ENCODE measurements around the gene CUL2. TPM values are rescaled to one million over a fixed set of nuclear protein-coding genes. Genes with fewer than 3 reads are reported as not detected.

Gene CUL2
- total and polyA plus RNA-seq, 2 experiments from 2014 or later, result 17.2 to 38.3 TPM

DNA sequence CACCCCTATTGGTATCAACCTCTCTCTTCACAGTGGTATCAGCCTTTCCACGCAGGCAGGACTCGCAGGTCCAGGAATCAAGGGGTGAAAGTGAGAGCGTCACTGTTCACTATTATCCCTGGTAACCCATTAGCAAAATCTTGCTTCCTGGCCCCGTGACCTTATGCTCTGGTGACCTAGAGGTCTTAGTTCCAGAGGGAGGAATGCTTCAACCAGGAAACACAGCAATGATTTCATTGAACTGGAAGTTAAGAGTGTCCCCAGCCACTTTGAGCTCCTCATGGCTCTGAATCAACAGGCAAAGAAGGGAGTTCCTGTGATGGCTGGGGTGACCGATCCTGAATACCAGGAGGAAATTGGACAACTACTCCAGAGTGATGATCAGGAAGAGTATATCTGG, 90.6 kb downstream of the CUL2 start:
- Histone ChIP-seq H2AFZ (no peak overlapping the region), H3K36me3 (ENCODE audit: insufficient read depth) (no peaks in the 10 kb centered on the region), H3K4me3 (no peak overlapping the region), H3K79me2 (replicated peaks; ENCODE audit: insufficient read depth) (no peaks in the 10 kb centered on the region), H3K4me2 (no peak overlapping the region), H3F3A (replicated peaks; ENCODE audit: low read depth) (no peaks in the 10 kb centered on the region), H3K9me2 (ENCODE audit: insufficient read depth) (no peaks in the 10 kb centered on the region), H3K27me3 (ENCODE audit: insufficient read depth) (no peaks in the 10 kb centered on the region), H4K20me1 (replicated peaks; ENCODE audit: insufficient read depth) (no peaks in the 10 kb centered on the region), H3K4me1 (ENCODE audit: insufficient read depth) (0 out of 2 replicates have a peak, but pooled peaks cover 3% of the 10 kb centered on the region), H3K27ac (ENCODE audit: low read depth) (no peak overlapping the region)
- H3K9me3 Mint-ChIP-seq, result no peaks in the 10 kb centered on the region; the same call in 1 of the 3 replicates
- no peaks in the 10 kb centered on the region; the same call in 2 of the 3 replicates for H3K36me3 Mint-ChIP-seq (ENCODE audit: low read depth)
- no peak for ATAC-seq
- peaks cover 28% of the 10 kb centered on the region for H3K4me1 Mint-ChIP-seq
- H3K27ac Mint-ChIP-seq, result no peak overlapping the region
- TF ChIP-seq EZH2 (IDR thresholded peaks at IDR 0.05; ENCODE audit: low read depth, unreplicated experiment), result no peak
- no peak for TF ChIP-seq JUNB (IDR thresholded peaks at IDR 0.05; ENCODE audit: unreplicated experiment)
- TF ChIP-seq, protein P1, sequence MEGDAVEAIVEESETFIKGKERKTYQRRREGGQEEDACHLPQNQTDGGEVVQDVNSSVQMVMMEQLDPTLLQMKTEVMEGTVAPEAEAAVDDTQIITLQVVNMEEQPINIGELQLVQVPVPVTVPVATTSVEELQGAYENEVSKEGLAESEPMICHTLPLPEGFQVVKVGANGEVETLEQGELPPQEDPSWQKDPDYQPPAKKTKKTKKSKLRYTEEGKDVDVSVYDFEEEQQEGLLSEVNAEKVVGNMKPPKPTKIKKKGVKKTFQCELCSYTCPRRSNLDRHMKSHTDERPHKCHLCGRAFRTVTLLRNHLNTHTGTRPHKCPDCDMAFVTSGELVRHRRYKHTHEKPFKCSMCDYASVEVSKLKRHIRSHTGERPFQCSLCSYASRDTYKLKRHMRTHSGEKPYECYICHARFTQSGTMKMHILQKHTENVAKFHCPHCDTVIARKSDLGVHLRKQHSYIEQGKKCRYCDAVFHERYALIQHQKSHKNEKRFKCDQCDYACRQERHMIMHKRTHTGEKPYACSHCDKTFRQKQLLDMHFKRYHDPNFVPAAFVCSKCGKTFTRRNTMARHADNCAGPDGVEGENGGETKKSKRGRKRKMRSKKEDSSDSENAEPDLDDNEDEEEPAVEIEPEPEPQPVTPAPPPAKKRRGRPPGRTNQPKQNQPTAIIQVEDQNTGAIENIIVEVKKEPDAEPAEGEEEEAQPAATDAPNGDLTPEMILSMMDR (conservative IDR thresholded peaks at IDR 0.05; ENCODE audit: low read depth in 2 of 2), result no peak
- TF ChIP-seq, protein P2, sequence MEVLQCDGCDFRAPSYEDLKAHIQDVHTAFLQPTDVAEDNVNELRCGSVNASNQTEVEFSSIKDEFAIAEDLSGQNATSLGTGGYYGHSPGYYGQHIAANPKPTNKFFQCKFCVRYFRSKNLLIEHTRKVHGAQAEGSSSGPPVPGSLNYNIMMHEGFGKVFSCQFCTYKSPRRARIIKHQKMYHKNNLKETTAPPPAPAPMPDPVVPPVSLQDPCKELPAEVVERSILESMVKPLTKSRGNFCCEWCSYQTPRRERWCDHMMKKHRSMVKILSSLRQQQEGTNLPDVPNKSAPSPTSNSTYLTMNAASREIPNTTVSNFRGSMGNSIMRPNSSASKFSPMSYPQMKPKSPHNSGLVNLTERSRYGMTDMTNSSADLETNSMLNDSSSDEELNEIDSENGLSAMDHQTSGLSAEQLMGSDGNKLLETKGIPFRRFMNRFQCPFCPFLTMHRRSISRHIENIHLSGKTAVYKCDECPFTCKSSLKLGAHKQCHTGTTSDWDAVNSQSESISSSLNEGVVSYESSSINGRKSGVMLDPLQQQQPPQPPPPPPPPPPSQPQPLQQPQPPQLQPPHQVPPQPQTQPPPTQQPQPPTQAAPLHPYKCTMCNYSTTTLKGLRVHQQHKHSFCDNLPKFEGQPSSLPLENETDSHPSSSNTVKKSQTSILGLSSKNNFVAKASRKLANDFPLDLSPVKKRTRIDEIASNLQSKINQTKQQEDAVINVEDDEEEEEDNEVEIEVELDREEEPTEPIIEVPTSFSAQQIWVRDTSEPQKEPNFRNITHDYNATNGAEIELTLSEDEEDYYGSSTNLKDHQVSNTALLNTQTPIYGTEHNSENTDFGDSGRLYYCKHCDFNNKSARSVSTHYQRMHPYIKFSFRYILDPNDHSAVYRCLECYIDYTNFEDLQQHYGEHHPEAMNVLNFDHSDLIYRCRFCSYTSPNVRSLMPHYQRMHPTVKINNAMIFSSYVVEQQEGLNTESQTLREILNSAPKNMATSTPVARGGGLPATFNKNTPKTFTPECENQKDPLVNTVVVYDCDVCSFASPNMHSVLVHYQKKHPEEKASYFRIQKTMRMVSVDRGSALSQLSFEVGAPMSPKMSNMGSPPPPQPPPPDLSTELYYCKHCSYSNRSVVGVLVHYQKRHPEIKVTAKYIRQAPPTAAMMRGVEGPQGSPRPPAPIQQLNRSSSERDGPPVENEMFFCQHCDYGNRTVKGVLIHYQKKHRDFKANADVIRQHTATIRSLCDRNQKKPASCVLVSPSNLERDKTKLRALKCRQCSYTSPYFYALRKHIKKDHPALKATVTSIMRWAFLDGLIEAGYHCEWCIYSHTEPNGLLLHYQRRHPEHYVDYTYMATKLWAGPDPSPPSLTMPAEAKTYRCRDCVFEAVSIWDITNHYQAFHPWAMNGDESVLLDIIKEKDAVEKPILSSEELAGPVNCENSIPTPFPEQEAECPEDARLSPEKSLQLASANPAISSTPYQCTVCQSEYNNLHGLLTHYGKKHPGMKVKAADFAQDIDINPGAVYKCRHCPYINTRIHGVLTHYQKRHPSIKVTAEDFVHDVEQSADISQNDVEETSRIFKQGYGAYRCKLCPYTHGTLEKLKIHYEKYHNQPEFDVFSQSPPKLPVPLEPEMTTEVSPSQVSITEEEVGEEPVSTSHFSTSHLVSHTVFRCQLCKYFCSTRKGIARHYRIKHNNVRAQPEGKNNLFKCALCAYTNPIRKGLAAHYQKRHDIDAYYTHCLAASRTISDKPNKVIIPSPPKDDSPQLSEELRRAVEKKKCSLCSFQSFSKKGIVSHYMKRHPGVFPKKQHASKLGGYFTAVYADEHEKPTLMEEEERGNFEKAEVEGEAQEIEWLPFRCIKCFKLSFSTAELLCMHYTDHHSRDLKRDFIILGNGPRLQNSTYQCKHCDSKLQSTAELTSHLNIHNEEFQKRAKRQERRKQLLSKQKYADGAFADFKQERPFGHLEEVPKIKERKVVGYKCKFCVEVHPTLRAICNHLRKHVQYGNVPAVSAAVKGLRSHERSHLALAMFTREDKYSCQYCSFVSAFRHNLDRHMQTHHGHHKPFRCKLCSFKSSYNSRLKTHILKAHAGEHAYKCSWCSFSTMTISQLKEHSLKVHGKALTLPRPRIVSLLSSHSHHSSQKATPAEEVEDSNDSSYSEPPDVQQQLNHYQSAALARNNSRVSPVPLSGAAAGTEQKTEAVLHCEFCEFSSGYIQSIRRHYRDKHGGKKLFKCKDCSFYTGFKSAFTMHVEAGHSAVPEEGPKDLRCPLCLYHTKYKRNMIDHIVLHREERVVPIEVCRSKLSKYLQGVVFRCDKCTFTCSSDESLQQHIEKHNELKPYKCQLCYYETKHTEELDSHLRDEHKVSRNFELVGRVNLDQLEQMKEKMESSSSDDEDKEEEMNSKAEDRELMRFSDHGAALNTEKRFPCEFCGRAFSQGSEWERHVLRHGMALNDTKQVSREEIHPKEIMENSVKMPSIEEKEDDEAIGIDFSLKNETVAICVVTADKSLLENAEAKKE (CRISPR knock-in tag; IDR thresholded peaks at IDR 0.05), result no peak
- no peak for TF ChIP-seq CREB1 (CRISPR knock-in tag; IDR thresholded peaks at IDR 0.05; ENCODE audit: low read depth)
- TF ChIP-seq ZNF114 (CRISPR knock-in tag; IDR thresholded peaks at IDR 0.05), result no peak
- TF ChIP-seq NANOG (IDR thresholded peaks at IDR 0.05; ENCODE audit: borderline replicate concordance), result no peak
- no peak for TF ChIP-seq STAT1 (IDR thresholded peaks at IDR 0.05; ENCODE audit: unreplicated experiment)
- TF ChIP-seq ZNF331 (CRISPR knock-in tag; IDR thresholded peaks at IDR 0.05; ENCODE audit: low read depth), result no peak
- TF ChIP-seq EZH2phosphoT487 (IDR thresholded peaks at IDR 0.05; ENCODE audit: unreplicated experiment), result no peak
- TF ChIP-seq, protein P3, sequence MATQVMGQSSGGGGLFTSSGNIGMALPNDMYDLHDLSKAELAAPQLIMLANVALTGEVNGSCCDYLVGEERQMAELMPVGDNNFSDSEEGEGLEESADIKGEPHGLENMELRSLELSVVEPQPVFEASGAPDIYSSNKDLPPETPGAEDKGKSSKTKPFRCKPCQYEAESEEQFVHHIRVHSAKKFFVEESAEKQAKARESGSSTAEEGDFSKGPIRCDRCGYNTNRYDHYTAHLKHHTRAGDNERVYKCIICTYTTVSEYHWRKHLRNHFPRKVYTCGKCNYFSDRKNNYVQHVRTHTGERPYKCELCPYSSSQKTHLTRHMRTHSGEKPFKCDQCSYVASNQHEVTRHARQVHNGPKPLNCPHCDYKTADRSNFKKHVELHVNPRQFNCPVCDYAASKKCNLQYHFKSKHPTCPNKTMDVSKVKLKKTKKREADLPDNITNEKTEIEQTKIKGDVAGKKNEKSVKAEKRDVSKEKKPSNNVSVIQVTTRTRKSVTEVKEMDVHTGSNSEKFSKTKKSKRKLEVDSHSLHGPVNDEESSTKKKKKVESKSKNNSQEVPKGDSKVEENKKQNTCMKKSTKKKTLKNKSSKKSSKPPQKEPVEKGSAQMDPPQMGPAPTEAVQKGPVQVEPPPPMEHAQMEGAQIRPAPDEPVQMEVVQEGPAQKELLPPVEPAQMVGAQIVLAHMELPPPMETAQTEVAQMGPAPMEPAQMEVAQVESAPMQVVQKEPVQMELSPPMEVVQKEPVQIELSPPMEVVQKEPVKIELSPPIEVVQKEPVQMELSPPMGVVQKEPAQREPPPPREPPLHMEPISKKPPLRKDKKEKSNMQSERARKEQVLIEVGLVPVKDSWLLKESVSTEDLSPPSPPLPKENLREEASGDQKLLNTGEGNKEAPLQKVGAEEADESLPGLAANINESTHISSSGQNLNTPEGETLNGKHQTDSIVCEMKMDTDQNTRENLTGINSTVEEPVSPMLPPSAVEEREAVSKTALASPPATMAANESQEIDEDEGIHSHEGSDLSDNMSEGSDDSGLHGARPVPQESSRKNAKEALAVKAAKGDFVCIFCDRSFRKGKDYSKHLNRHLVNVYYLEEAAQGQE (IDR thresholded peaks at IDR 0.05; ENCODE audit: unreplicated experiment), result no peak
- no peak for DNase-seq (ENCODE audit: low spot score)
- H3K4me3 Mint-ChIP-seq, result no peak overlapping the region
- H3K27me3 Mint-ChIP-seq (ENCODE audit: insufficient read depth, low read depth, poor library complexity), result peaks cover 3% of the 10 kb centered on the region

Data from GM23338 (cell line).